Parathyroid adenoma (tissue), 2 donors: ENCODE measurements around the gene MAPK7.

Experiments used
- H2AFZ ChIP-seq: fragments of 300-600 bp; sonication (generic); one replicate; pipeline ENCODE4 v1.7.0; 2017; ENCODE audit warnings: antibody characterized with exemption, mild to moderate bottlenecking
- H3K27ac ChIP-seq: fragments of 300-600 bp; sonication (generic); one replicate; pipeline ENCODE4 v1.7.0; 2017
- H3K27me3 ChIP-seq: fragments of 300-600 bp; sonication (generic); one replicate; pipeline ENCODE4 v1.7.0; 2017; ENCODE audit warnings: low read length; ENCODE audit not compliant: control insufficient read depth, insufficient read depth
- H3K36me3 ChIP-seq: fragments of 300-600 bp; sonication (generic); one replicate; pipeline ENCODE4 v1.7.0; 2017; ENCODE audit warnings: low read length; ENCODE audit not compliant: control insufficient read depth, insufficient read depth
- H3K4me1 ChIP-seq: fragments of 300-600 bp; sonication (generic); one replicate; pipeline ENCODE4 v1.7.0; 2017; ENCODE audit warnings: control low read depth
- H3K4me2 ChIP-seq: fragments of 300-600 bp; sonication (generic); one replicate; pipeline ENCODE4 v1.7.0; 2017; ENCODE audit warnings: low read length
- H3K4me3 ChIP-seq: fragments of 300-600 bp; sonication (generic); one replicate; pipeline ENCODE4 v1.7.0; 2017; ENCODE audit warnings: low read depth, low read length
- H3K79me2 ChIP-seq: fragments of 300-600 bp; sonication (generic); one replicate; pipeline ENCODE4 v1.7.0; 2017; ENCODE audit warnings: control low read depth
- H3K9ac ChIP-seq: fragments of 300-600 bp; sonication (generic); one replicate; pipeline ENCODE4 v1.7.0; 2017; ENCODE audit warnings: mild to moderate bottlenecking
- H3K9me3 ChIP-seq: fragments of 300-600 bp; sonication (generic); one replicate; pipeline ENCODE4 v1.7.0; 2017; ENCODE audit warnings: low read length; ENCODE audit not compliant: control insufficient read depth
- CTCF ChIP-seq: fragments of 300-600 bp; sonication (generic); IDR thresholded peaks from one replicate; pipeline ENCODE4 v1.7.0; 2017; ENCODE audit warnings: antibody characterized with exemption, mild to moderate bottlenecking
- donor health status: primary hyperparathyroidism.

MAPK7 gene

GRCh38 chr17:19378416-19379360 lies at the start of gene MAPK7:
MAPK7 (plus strand) TSS chr17:19378498; CDS start chr17:19378901, 403 bp downstream.
- H3K27me3 ChIP-seq, result no peaks in the 10 kb centered on the region
- peak within 1 kb of the TSS; percentile 93 for H3K27ac ChIP-seq
- H3K36me3 ChIP-seq, result no peaks in the 10 kb centered on the region
- TF ChIP-seq CTCF, result no peak
- H2AFZ ChIP-seq, result peak within 1 kb of the TSS; percentile 92
- H3K9me3 ChIP-seq, result no peaks in the 10 kb centered on the region
- H3K9ac ChIP-seq, result peak within 1 kb of the TSS; percentile 70
- peak within 1 kb of the TSS; percentile 90 for H3K4me3 ChIP-seq
- peaks cover 7% of the 10 kb centered on the region for H3K4me1 ChIP-seq
- H3K4me2 ChIP-seq, result peak within 1 kb of the TSS; percentile 71
- H3K79me2 ChIP-seq, result peaks cover 2% of the 10 kb centered on the region

- TF ChIP-seq CTCF, result no peak
- no peaks in the 10 kb centered on the region for H3K4me1 ChIP-seq
- no peak overlapping the region for H2AFZ ChIP-seq
- H3K9ac ChIP-seq, result no peak overlapping the region
- H3K27me3 ChIP-seq, result no peaks in the 10 kb centered on the region
- no peak overlapping the region for H3K27ac ChIP-seq
- H3K4me2 ChIP-seq, result no peak overlapping the region
- H3K36me3 ChIP-seq, result no peaks in the 10 kb centered on the region
- H3K4me3 ChIP-seq, result no peak overlapping the region
- H3K79me2 ChIP-seq, result no peaks in the 10 kb centered on the region
- no peaks in the 10 kb centered on the region for H3K9me3 ChIP-seq
These were observed 49.2 kb upstream of the MAPK7 start for GRCh38 chr17:19329136-19329535.

DNA sequence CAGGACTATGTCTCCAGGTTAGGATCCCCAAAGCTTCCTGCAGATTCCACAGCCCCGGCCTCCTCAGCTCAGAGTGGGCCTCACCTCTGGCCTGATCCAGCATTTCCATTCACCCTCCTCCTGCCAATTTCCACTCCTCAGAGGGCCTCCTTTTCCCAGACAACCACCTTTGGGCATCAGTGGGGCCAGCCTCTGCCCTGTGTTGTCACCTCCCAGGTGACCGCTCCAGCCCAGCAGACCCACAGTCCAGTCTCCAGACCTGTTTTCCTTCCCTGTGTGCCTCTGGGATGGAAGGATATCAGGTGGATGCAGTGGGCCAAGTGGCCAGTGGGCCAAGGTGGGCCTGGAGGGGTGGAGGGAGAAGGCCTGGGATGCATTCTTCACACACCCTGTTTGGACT lies 48.5 kb upstream of the MAPK7 start:
- Histone ChIP-seq H3K27me3 (no peaks in the 10 kb centered on the region), H2AFZ (no peak overlapping the region), H3K9ac (no peak overlapping the region), H3K27ac (no peak overlapping the region), H3K4me3 (no peak overlapping the region), H3K9me3 (no peaks in the 10 kb centered on the region), H3K79me2 (no peaks in the 10 kb centered on the region), H3K4me1 (no peaks in the 10 kb centered on the region), H3K36me3 (no peaks in the 10 kb centered on the region), H3K4me2 (no peak overlapping the region)
- TF ChIP-seq CTCF, result no peak

DNA sequence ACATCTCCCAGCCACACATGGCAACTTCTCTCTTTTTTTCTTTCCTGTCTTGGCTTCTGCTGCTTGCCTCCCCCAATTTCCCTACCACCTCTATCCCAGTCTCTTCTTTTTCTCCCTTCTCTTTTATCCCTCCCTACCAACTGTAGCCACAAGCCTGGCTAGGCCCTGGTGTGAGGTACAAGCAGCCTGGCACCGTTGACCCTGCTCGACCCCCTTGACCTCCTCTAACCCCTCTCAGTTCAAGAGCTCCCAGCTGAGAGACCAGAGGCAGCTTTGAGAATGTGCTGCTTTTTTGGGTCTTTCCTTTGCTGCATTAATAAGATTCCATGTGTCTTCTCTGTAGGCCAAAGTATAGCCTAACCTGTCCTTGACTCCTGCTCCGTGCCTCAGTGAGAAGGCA lies 48.0 kb upstream of the MAPK7 start:
- no peaks in the 10 kb centered on the region for H3K79me2 ChIP-seq
- no peaks in the 10 kb centered on the region for H3K27me3 ChIP-seq
- no peak overlapping the region for H3K9ac ChIP-seq
- TF ChIP-seq CTCF, result no peak
- no peak overlapping the region for H3K27ac ChIP-seq
- H3K4me3 ChIP-seq, result no peak overlapping the region
- no peaks in the 10 kb centered on the region for H3K36me3 ChIP-seq
- no peak overlapping the region for H2AFZ ChIP-seq
- H3K9me3 ChIP-seq, result no peaks in the 10 kb centered on the region
- H3K4me2 ChIP-seq, result no peak overlapping the region
- no peaks in the 10 kb centered on the region for H3K4me1 ChIP-seq

DNA sequence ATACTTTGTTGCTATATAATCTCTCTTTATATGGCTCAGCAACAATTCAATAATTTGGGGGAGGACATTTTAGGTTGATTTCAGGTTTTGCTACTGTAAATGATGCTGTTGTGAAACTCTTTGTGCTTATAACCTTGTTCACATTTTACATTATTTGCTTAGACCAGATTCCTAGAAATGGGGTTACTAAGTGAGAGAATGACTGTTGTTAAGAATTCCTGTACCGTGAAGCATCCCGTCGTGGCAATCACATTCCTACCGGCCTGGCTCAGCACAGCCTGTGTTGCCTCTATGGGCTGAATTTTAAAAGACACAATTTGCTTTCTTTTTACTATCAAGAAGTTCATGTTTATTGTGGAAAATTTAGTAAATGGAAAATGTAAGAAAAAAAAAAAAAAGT lies 47.2 kb upstream of the MAPK7 start:
- H3K4me2 ChIP-seq, result no peak overlapping the region
- no peak overlapping the region for H3K4me3 ChIP-seq
- H3K36me3 ChIP-seq, result no peaks in the 10 kb centered on the region
- no peaks in the 10 kb centered on the region for H3K9me3 ChIP-seq
- no peak for TF ChIP-seq CTCF
- no peaks in the 10 kb centered on the region for H3K27me3 ChIP-seq
- no peak overlapping the region for H3K27ac ChIP-seq
- no peak overlapping the region for H3K9ac ChIP-seq
- H3K4me1 ChIP-seq, result no peaks in the 10 kb centered on the region
- no peaks in the 10 kb centered on the region for H3K79me2 ChIP-seq
- no peak overlapping the region for H2AFZ ChIP-seq
